HG02763 (cell line): ENCODE measurements around the gene POTEF.
A peak's percentile ranks its signal among the peaks of the same experiment; 100 is the strongest.
"Not testable (repeated sequence)": the region's sequence is repeated elsewhere in the genome, so short reads cannot be mapped to it uniquely, and the experiment has no call there.

Experiments used
- ATAC-seq: cut with Tn5 transposase; IDR thresholded peaks from one replicate; pipeline ENCODE4 v1.9.1; 2021; ENCODE audit warnings: mild to moderate bottlenecking, moderate library complexity; ENCODE audit not compliant: unreplicated experiment

The POTEF gene

DNA sequence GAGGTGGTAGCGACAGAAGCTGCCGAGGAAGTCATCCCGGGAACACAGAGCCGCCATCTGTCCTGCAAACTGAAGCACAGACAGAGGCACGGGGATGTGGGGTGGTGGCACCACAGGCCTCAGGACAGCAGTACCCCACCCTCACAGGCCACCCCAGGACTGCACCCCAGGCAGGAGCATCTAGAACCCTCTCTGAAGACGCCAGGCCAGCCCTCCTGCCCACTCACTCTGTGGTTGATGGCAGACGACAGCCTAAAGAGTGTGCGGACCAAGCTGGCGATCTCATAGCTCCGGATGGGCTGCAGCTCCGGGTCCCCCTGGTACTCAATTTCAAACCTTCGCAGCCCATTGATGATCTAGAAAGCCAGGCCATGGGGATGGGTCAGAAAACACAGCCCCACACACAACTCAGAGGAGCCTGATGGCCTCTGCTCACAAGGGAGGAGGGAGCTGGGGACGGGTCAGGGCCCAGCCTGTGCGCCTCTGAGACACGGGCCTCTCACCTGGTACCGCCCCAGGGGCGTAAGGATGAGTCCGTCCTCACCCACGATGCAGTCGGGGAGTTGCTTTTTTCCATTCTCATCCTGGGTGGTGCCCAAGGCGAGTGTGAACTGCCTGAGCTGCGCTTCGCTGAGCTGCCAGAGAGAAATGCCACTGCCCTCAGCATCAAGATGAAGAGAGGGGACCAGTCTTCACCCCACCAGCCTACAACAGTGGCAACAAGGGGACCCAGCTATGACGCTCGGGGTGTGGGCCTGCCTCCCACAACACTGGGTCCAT lies 24.0 kb upstream of the POTEF start:
- ATAC-seq, result no peak

DNA sequence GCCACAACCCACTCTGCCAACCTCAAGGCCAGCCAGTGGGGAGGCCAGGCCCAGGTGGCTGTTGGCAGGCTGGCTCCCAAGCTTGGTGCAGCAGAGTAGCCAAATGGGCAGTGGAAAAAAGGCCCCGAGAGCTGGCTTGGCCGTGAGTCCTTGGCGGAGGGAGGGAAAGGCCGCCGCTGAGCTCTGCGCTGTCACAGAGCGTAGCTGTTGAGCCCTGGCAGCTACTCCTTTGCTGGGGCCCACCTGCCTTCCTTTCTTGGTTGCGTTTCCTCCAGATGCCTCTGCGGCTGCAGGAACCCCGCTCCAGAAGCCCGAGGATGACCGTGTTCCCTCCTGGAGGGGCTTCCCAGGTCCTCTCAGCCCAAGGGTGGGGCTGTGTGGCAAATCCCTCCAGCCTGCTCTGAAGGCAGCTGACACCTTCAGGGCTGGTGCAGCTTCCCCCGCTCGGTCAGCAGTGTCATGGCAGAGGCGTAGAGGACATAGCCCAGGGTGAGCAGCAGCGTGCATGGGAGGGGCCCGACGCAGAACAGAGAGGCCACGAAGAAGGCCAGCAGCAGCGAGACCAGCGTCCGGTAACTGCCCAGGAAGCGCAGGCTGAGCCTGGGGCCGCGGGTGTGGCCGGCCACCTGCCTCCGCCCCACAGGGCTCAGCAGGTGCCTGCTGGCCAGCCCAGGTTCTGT lies 23.3 kb upstream of the POTEF start:
- ATAC-seq, result not testable (repeated sequence)

GRCh38 chr2:130151145-130151512 lies 22.1 kb upstream of the POTEF start:
- not testable (repeated sequence) for ATAC-seq

DNA sequence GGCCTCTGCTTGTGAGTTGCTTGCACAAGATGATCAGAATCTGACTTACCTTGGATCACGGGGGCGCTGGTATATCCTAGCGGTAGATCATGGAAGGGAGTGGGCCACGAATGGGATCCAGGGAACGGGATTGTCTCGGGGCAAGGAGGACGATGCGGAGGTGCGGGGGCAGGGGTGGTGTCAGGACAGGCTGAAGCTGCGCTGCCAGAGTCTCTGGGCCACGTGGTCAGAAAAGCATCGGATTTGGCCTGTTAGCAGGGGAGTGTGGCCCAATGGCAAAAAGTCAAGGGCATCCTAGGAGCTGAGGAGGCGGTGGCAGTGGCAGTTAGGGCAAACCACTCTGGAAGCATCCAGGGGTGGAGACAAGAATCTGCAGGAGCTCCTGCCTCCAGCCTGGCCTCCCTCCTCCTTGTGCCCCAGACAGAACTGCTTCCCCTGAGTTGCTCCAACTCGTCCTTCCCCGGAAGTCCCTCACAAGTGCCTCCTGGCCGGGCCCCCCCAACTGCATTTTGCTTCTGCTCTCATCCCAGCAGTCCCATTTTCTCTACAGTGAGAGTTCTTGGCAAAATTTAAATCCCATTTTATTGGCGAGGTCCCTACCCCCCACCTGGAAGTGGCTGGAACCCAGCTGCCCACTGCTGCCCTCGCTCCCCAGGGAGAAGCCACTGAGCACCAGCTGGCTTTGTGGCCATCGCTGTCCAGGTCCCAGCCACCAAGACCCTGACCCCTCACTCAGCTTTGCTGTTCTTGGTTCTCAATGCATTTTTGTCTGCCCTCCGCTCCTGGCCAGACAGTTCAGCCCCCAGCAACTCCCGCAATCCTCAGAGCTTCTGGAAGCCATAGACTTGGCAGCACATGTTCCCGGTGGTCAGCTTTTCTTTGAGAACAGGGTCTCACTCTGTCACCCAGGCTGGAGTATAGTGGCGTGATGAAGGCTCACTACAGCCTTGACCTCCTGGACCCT lies 21.4 kb upstream of the POTEF start:
- no peak for ATAC-seq

GRCh38 chr2:130148515-130148914 lies 19.5 kb upstream of the POTEF start:
- not testable (repeated sequence) for ATAC-seq

DNA sequence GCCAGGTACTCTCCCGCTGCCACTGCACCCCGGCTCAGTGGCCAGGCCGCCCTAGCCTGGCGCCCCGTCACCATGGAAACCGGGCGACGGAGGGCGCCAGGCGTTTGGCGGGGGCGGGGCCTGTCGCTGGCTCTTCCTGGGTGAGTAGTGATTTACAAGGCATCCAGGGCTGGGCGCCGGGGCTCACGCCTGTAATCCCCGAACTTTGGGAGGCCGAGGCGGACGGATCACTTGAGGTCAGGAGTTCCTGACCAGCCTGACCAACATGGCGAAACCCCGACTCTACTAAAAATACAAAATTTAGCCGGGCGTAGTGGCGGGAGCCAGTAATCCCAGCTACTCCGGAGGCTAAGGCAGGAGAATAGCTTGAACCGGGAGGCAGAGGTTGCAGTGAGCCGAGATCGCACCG lies 16.0 kb upstream of the POTEF start, which contains the start of gene CCDC74B:
TSS of gene CCDC74B (minus strand) at position 107 of the 409 bp plus-strand sequence. CDS start 116 bp downstream, outside the sequence.
- peak; percentile 92 for ATAC-seq

GRCh38 chr2:130143266-130144039 lies 14.4 kb upstream of the POTEF start:
- not testable (repeated sequence) for ATAC-seq

- not testable (repeated sequence) for ATAC-seq
Observed at GRCh38 chr2:130142396-130143265, 13.6 kb upstream of the POTEF start.

GRCh38 chr2:130141645-130142370 lies 12.8 kb upstream of the POTEF start:
- not testable (repeated sequence) for ATAC-seq

DNA sequence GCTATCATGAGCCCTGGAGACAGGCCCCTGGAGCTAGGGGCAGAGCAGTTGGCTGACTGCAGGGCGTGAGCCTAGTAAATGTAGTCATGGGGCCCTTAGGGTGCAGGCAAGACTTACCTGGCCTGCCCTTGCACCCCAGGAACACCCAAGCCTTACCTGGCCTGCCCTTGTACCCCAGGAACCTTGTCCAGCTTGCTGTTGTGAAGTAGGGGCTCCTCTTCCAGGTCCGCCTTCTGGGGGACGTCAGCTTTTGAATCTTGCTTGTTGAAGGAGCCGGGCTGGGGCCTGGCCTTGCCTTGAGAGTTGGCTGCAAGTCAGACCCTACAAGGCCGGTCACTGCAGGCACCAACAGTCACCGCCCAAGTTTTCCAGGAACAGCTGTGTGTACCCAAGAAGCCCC lies 12.0 kb upstream of the POTEF start:
- not testable (repeated sequence) for ATAC-seq

GRCh38 chr2:130140516-130140915 lies 11.5 kb upstream of the POTEF start:
- not testable (repeated sequence) for ATAC-seq

- ATAC-seq, result not testable (repeated sequence)
Observed at GRCh38 chr2:130139331-130140280, 10.6 kb upstream of the POTEF start.

- not testable (repeated sequence) for ATAC-seq
Observed at GRCh38 chr2:130138841-130139251, 9.8 kb upstream of the POTEF start.

DNA sequence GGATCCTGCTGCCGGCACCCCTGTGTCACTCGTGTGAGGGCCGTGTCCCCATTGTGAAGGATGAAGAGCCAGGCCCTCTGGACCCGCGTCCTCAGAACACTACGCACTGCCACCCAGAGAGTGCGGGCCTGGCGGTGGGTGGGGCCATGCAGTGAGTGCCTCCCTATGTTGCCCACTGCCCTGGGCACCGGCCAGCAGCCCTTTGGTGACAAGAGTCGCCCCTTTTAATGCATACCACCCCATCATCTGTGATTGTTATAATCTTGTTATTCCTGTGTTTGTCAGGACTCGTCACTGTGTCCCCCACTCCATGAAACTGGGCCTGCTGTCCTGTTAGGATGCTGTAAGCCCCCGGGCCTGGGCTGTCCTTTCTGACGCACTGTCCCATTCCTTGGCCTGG lies 9.3 kb upstream of the POTEF start:
- not testable (repeated sequence) for ATAC-seq

- ATAC-seq, result not testable (repeated sequence)
Observed at GRCh38 chr2:130137118-130137517, 8.1 kb upstream of the POTEF start.

- ATAC-seq, result not testable (repeated sequence)
Observed at GRCh38 chr2:130136546-130136945, 7.5 kb upstream of the POTEF start.
